Epithelial cell of proximal tubule (primary cell): ENCODE measurements around the gene LRRC37B. TPM values are rescaled to one million over a fixed set of nuclear protein-coding genes. Genes with fewer than 3 reads are reported as not detected.
A peak's percentile ranks its signal among the peaks of the same experiment; 100 is the strongest.
"Not testable (repeated sequence)": the region's sequence is repeated elsewhere in the genome, so short reads cannot be mapped to it uniquely, and the experiment has no call there.

Experiments used
- DNase-seq: peaks from one replicate; pipeline ENCODE4 v3.0.0-alpha.2; 2011; ENCODE audit warnings: low read depth
- H3K4me3 ChIP-seq: 2 replicates; pipeline ENCODE4 v1.5.1; 2011; ENCODE audit warnings: low read depth, mild to moderate bottlenecking, low read length
- CTCF ChIP-seq: conservative IDR thresholded peaks from 2 replicates; pipeline ENCODE4 v1.5.1; 2012; ENCODE audit warnings: low read depth, mild to moderate bottlenecking, low read length
- total RNA-seq: library from RNA; depleted of rRNA; stranded (reverse); fragments of >200 nt; gene quantifications from 2 replicates; pipeline ENCODE4 v1.2.3, GENCODE V29; 2015

The LRRC37B gene
- total RNA-seq, 1 donor from 2014 or later, result 2.3 TPM

- peak; percentile 23 for TF ChIP-seq CTCF
- H3K4me3 ChIP-seq, result peak overlapping the region; percentile 21
- not testable (repeated sequence) for DNase-seq
These were observed 59.9 kb downstream of the LRRC37B start for GRCh38 chr17:32066863-32067642.

- H3K4me3 ChIP-seq, result not testable (repeated sequence)
These were observed 61.9 kb downstream of the LRRC37B start for GRCh38 chr17:32069067-32069466.

DNA sequence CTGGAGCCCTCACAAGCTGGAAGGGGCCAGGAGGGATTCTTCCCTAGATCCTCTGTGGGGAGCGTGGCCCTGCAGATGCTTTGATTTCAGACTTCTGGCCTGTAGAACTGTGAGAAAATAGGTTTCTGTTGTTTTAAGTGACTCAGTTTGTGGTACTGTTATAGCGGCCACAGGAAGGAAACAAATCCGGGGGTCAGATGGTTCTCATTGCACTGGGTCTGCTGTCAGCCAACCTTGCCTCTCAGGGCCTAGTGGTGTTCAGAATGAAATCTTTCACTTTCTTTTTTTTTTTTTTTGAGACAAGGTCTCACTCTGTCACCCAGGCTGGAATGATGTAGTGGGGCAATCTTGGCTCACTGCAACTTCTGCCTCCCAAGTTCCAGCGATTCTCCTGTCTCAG, 64.8 kb downstream of the LRRC37B start:
- H3K4me3 ChIP-seq, DNase-seq: not testable (repeated sequence)

More at GRCh38 chr17:32069067-32069466, 61.9 kb downstream of the LRRC37B start:
- DNase-seq, result not testable (repeated sequence)

GRCh38 chr17:32073131-32073530, 65.9 kb downstream of the LRRC37B start:
- not testable (repeated sequence) for H3K4me3 ChIP-seq, DNase-seq

DNA sequence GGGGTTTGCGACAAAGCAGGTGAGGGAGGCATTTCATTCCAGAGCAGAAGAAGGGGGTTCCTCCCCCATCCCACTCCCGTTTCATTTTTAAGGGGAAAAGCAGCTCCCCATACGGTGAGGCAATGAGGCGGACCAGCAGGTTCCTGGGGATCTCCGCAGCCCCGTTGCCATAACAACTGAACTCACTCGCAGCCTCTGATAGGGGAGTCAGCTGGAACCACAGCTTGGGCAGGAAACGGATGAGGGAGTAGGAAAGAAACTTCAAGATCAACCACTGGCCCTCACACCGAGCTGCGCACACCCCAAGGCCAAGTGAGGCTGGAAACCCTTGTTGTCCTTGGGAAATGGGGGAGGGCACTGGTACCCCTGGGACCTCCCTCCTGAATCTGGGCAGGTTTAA, 72.6 kb downstream of the LRRC37B start:
- not testable (repeated sequence) for H3K4me3 ChIP-seq

GRCh38 chr17:32083550-32083979, 76.4 kb downstream of the LRRC37B start:
- H3K4me3 ChIP-seq, result peak overlapping the region; percentile 44
- DNase-seq, result not testable (repeated sequence)

More for the DNA sequence above, 72.6 kb downstream of the LRRC37B start:
- not testable (repeated sequence) for DNase-seq

- DNase-seq, result not testable (repeated sequence)
These were observed 77.1 kb downstream of the LRRC37B start for GRCh38 chr17:32084003-32084941.

GRCh38 chr17:32084942-32085829, 78.0 kb downstream of the LRRC37B start:
- not testable (repeated sequence) for DNase-seq, H3K4me3 ChIP-seq

More at GRCh38 chr17:32084003-32084941, 77.1 kb downstream of the LRRC37B start:
- peak overlapping the region; percentile 44 for H3K4me3 ChIP-seq

DNA sequence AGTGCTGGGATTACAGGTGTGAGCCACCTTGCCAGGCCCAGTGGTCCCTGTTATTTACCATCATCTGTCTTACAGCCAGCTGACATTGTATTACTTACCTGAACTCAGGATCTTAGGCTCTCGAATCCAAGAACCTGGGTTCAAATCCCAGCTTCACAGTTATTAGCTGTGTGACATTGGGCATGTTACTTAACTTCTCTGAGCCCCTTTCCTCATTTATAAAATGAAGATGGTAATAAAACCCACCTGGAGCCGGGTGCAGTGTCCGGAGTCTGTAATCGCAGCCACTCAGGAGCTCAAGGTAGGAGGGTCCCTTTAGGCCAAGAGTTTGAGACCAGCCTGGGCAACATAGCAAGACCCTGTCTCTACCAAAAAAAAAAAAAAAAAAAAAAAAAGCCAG, 79.7 kb downstream of the LRRC37B start:
- DNase-seq, result not testable (repeated sequence)

GRCh38 chr17:32092062-32092461, 84.9 kb downstream of the LRRC37B start:
- DNase-seq, H3K4me3 ChIP-seq: not testable (repeated sequence)

More for the DNA sequence above, 79.7 kb downstream of the LRRC37B start:
- H3K4me3 ChIP-seq, result not testable (repeated sequence)

DNA sequence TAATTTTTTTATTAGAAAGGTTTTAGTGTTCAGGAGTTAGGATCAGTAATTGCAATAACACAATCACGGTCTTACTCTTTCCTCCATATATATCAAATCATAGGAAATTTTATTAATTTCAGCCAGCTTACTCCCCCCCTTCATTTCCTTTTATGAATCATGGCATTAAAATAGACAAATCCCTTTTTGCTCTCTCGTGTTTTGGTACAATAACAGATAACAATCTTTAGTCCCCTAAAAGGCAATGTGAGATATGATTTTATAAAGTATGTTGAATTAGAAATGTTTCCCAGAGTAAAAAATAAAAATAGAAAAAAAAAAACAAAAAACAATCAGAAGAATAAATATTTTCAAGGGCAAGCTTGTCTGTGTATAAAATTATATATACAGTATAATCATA, 92.5 kb downstream of the LRRC37B start:
- no peak overlapping the region for H3K4me3 ChIP-seq
- DNase-seq, result no peak
- TF ChIP-seq CTCF, result no peak

- H3K4me3 ChIP-seq, DNase-seq: not testable (repeated sequence)
These were observed 93.1 kb downstream of the LRRC37B start for GRCh38 chr17:32100323-32100722.
